Breast epithelium (tissue), 3 donors: ENCODE measurements around the gene RPA1.

Experiments
- CTCF ChIP-seq, 3 donors: fragments of 450-650 bp; IDR thresholded peaks; one replicate each; pipeline ENCODE4 v1.5.1; 2016 to 2017; ENCODE audit warnings: antibody characterized with exemption in 3 of 3, mild to moderate bottlenecking in 3 of 3, moderate library complexity in 3 of 3
- POLR2A ChIP-seq: fragments of 450-650 bp; IDR thresholded peaks from one replicate; pipeline ENCODE4 v1.6.1; 2016; ENCODE audit warnings: antibody characterized with exemption, mild to moderate bottlenecking, moderate library complexity
- POLR2AphosphoS5 ChIP-seq, 3 donors: sonication (generic); formaldehyde crosslinking; IDR thresholded peaks; one replicate each; pipeline ENCODE4 v1.6.1; 2017; ENCODE audit warnings: antibody characterized with exemption in 3 of 3

GRCh38 chr17:1943436-1943831, 113.6 kb downstream of the RPA1 start:
- no peak for TF ChIP-seq CTCF (IDR thresholded peaks at IDR 0.05)
- no peak for TF ChIP-seq POLR2A
- no peak for TF ChIP-seq POLR2AphosphoS5 (IDR thresholded peaks at IDR 0.05)
